Duodenal mucosa (tissue), 2 donors: ENCODE measurements around the gene SLC5A12.

Source experiments
- H3K27ac ChIP-seq: one replicate; pipeline ENCODE4 v1.7.0; 2013; ENCODE audit warnings: low read depth, low read length
- H3K27me3 ChIP-seq, 2 donors: one replicate each; pipeline ENCODE4 v1.7.0; 2013; ENCODE audit warnings: low read length in 2 of 2, control low read depth in 1 of 2; ENCODE audit not compliant: insufficient read depth in 2 of 2, control insufficient read depth in 1 of 2
- H3K36me3 ChIP-seq, 2 donors: one replicate each; pipeline ENCODE4 v1.7.0; 2013; ENCODE audit warnings: low read length in 2 of 2, control low read depth in 1 of 2; ENCODE audit not compliant: insufficient read depth in 2 of 2, control insufficient read depth in 1 of 2
- H3K4me1 ChIP-seq, 2 donors: one replicate each; pipeline ENCODE4 v1.7.0; 2013; ENCODE audit warnings: low read length in 2 of 2, control low read depth in 1 of 2; ENCODE audit not compliant: insufficient read depth in 2 of 2, control insufficient read depth in 1 of 2
- H3K4me3 ChIP-seq, 2 donors: one replicate each; pipeline ENCODE4 v1.7.0; 2013; ENCODE audit warnings: low read length in 2 of 2, low read depth in 1 of 2
- H3K9ac ChIP-seq, 2 donors: one replicate each; pipeline ENCODE4 v1.7.0; 2013; ENCODE audit warnings: low read length in 2 of 2, low read depth in 1 of 2
- H3K9me3 ChIP-seq, 2 donors: one replicate each; pipeline ENCODE4 v1.7.0; 2013; ENCODE audit warnings: low read length in 2 of 2, control low read depth in 1 of 2; ENCODE audit not compliant: control insufficient read depth in 1 of 2

The SLC5A12 gene

GRCh38 chr11:26721948-26722475 lies at the start of gene SLC5A12:
TSS of gene SLC5A12 (minus strand) at chr11:26722060. CDS start at chr11:26721714, 346 bp downstream.
- no peak within 1 kb of the TSS for H3K9ac ChIP-seq
- H3K4me1 ChIP-seq = peaks cover 0 to 9% of the 10 kb centered on the region in 2 donors
- no peak within 1 kb of the TSS for H3K27ac ChIP-seq
- no peak within 1 kb of the TSS for H3K4me3 ChIP-seq
- H3K36me3 ChIP-seq = no peaks in the 10 kb centered on the region
- H3K9me3 ChIP-seq = no peaks in the 10 kb centered on the region
- no peaks in the 10 kb centered on the region for H3K27me3 ChIP-seq

- H3K4me3 ChIP-seq = no peak overlapping the region
- no peak overlapping the region for H3K27ac ChIP-seq
- H3K27me3 ChIP-seq = no peaks in the 10 kb centered on the region
- H3K4me1 ChIP-seq = no peaks in the 10 kb centered on the region
- H3K9ac ChIP-seq = no peak overlapping the region
- no peaks in the 10 kb centered on the region for H3K9me3 ChIP-seq
- H3K36me3 ChIP-seq = no peaks in the 10 kb centered on the region
Measured at GRCh38 chr11:26769027-26769426, 47.2 kb upstream of the SLC5A12 start.

- Histone ChIP-seq H3K4me3 (no peak overlapping the region), H3K4me1 (no peaks in the 10 kb centered on the region)
Measured at GRCh38 chr11:26767060-26767459, 45.2 kb upstream of the SLC5A12 start.

DNA sequence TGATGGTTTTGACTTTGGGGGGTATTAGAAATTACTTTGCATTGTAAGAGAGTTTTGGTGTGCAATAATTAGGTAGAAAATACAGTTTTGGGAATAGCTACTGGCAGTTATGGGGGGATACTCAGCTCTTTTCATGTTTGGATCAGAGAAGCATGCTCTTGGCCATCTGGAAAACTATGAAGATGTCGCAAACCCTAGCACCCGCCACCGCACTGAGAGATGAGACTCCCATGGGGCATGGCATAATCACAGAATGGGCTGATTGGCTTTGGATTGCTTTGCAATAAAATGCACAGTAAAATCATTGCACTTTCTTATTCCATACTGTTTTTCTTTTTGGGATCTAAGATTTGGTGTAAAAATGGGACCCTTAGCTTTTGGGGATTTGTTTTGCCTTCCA lies 43.5 kb upstream of the SLC5A12 start:
- no peaks in the 10 kb centered on the region for H3K36me3 ChIP-seq

More at GRCh38 chr11:26767060-26767459, 45.2 kb upstream of the SLC5A12 start:
- H3K27me3 ChIP-seq = no peaks in the 10 kb centered on the region
- no peak overlapping the region for H3K9ac ChIP-seq
- no peaks in the 10 kb centered on the region for H3K9me3 ChIP-seq
- no peaks in the 10 kb centered on the region for H3K36me3 ChIP-seq
- no peak overlapping the region for H3K27ac ChIP-seq

DNA sequence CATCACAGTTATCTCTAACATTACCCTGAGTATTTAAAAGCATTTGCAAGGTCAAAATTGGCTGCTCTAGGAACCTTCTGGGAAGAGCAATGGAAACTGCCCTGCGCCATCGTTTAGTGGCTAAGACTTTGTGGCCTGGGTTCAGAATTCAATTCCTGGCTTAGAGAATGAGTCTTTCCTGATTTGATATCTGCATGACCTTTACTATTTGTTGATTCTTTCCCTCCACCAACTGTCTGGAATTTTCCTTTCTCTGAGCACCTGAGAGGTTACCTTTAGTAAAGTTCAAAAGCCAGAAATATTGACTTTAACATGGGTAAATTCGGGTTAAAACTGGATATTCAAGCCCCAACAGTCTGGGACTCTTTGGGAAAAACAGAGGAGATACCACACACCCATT lies 43.0 kb upstream of the SLC5A12 start:
- Histone ChIP-seq H3K4me3 (no peak overlapping the region), H3K27me3 (no peaks in the 10 kb centered on the region), H3K4me1 (no peaks in the 10 kb centered on the region), H3K9ac (no peak overlapping the region), H3K9me3 (no peaks in the 10 kb centered on the region), H3K36me3 (no peaks in the 10 kb centered on the region), H3K27ac (no peak overlapping the region)

More for the DNA sequence above, 43.5 kb upstream of the SLC5A12 start:
- H3K9me3 ChIP-seq = no peaks in the 10 kb centered on the region
- no peak overlapping the region for H3K27ac ChIP-seq
- no peaks in the 10 kb centered on the region for H3K4me1 ChIP-seq
- H3K4me3 ChIP-seq = no peak overlapping the region
- no peak overlapping the region for H3K9ac ChIP-seq
- H3K27me3 ChIP-seq = no peaks in the 10 kb centered on the region

DNA sequence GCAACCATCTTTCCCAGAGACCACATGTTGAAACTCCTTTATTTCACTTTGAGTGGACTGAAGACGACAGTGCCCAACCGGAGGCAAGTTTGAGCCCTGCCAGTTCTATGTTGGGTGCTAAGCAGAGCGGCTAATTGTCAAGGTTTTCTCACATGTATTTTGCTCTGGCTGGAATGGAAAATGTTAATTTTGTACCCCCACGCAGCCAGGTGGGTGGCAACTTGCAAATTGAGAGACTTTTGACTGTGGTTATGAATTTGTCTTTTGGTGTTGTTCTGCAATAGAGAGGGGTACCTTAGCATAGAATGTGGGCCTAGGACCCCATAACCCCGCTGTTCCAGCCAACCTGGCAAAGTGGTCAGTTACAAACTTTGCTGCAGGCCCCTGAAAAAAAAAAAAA lies 42.5 kb upstream of the SLC5A12 start:
- Histone ChIP-seq H3K4me1 (no peaks in the 10 kb centered on the region), H3K9me3 (no peaks in the 10 kb centered on the region), H3K27ac (no peak overlapping the region), H3K36me3 (no peaks in the 10 kb centered on the region), H3K4me3 (no peak overlapping the region), H3K27me3 (no peaks in the 10 kb centered on the region), H3K9ac (no peak overlapping the region)

DNA sequence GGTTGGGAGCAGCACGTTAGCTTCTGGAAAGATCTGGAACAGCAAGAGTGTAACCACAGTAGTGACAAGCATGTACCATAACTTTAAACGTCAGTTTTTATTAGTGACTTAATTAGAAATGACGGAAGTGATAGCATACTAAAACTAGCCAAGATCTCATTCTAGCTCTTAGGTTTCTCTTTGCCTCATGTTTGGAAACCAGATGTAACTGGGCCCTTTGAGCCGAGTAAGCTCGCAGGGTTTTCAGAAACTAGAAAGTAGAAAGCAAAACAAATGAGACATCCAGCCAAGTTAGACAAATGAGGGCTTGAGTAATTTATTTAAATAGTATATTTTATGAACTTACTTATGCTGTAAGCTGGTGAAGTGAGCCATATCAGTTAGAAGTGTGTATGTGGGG lies 40.2 kb upstream of the SLC5A12 start:
- H3K9me3 ChIP-seq = no peaks in the 10 kb centered on the region
- H3K4me1 ChIP-seq = no peaks in the 10 kb centered on the region
- H3K36me3 ChIP-seq = no peaks in the 10 kb centered on the region
- no peak overlapping the region for H3K27ac ChIP-seq
- no peak overlapping the region for H3K9ac ChIP-seq
- no peak overlapping the region for H3K4me3 ChIP-seq
- no peaks in the 10 kb centered on the region for H3K27me3 ChIP-seq

DNA sequence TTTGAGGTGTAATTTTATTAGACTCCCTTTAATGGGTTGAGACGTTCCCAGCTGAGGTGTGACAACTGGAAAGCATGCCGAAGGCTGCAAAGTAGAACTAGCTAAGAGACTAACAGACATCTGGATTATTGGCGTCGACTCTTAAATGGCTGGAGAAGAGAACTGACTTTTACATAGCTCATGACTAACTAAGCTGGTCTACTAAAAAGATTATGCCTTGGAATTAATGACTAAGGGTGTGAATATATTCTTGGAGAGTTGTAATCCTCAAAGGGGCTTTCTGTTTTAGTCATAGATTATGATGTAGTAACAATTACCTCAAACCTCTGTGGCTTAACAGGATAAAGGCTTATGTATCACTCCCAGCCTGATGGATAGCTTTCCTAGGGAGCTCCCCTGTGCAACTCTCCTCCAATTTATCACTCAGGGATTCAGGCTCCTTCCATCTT lies 39.5 kb upstream of the SLC5A12 start:
- Histone ChIP-seq H3K9ac (no peak overlapping the region), H3K36me3 (no peaks in the 10 kb centered on the region), H3K9me3 (no peaks in the 10 kb centered on the region), H3K27me3 (no peaks in the 10 kb centered on the region), H3K4me3 (no peak overlapping the region), H3K4me1 (no peaks in the 10 kb centered on the region), H3K27ac (no peak overlapping the region)

DNA sequence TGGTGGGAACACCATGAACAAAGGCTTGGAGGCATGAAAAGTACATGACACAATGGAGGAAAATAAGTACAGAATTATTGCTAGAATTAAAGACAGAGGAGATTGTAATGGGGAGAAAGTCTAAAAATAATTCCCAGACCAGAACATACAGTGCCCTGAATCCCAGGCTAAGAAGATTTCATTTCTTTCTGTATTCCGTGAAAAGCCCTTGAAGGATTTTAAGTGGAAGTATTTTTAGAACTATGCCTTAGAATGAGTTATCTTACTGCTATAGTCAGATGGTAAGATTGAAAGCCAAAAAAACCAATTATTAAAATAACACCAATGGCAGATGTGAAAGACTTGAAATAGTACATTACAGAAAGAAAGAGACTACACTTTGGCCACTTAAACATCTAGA lies 36.1 kb upstream of the SLC5A12 start:
- no peak overlapping the region for H3K27ac ChIP-seq
- H3K4me1 ChIP-seq = no peaks in the 10 kb centered on the region
- no peaks in the 10 kb centered on the region for H3K27me3 ChIP-seq
- no peak overlapping the region for H3K9ac ChIP-seq
- H3K36me3 ChIP-seq = no peaks in the 10 kb centered on the region
- no peaks in the 10 kb centered on the region for H3K9me3 ChIP-seq
- H3K4me3 ChIP-seq = no peak overlapping the region

DNA sequence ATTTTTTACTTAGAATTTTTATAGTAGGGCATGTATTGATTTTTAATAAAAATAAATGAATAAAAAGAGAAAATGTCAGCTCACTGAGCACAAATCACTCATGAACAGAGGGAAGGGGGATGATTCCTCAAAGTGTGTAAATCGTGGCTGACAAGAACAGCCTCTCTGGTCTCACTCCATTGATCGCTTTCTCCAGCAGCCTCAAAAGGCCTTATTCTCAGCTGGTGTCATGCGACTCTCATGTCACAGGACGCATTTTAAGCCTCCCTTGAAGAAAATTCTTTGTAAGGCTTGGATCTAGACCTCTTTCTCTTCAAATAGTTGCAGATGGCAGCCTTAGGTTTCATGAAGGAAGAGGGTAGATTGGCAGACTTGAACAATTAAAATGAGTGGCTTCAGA lies 33.9 kb upstream of the SLC5A12 start:
- no peaks in the 10 kb centered on the region for H3K4me1 ChIP-seq
- no peak overlapping the region for H3K9ac ChIP-seq
- no peak overlapping the region for H3K27ac ChIP-seq
- H3K27me3 ChIP-seq = no peaks in the 10 kb centered on the region
- H3K9me3 ChIP-seq = no peaks in the 10 kb centered on the region
- no peaks in the 10 kb centered on the region for H3K36me3 ChIP-seq
- no peak overlapping the region for H3K4me3 ChIP-seq
